Measurements from ENCODE around the gene NXT1.
A peak's percentile ranks its signal among the peaks of the same experiment; 100 is the strongest.

DNA sequence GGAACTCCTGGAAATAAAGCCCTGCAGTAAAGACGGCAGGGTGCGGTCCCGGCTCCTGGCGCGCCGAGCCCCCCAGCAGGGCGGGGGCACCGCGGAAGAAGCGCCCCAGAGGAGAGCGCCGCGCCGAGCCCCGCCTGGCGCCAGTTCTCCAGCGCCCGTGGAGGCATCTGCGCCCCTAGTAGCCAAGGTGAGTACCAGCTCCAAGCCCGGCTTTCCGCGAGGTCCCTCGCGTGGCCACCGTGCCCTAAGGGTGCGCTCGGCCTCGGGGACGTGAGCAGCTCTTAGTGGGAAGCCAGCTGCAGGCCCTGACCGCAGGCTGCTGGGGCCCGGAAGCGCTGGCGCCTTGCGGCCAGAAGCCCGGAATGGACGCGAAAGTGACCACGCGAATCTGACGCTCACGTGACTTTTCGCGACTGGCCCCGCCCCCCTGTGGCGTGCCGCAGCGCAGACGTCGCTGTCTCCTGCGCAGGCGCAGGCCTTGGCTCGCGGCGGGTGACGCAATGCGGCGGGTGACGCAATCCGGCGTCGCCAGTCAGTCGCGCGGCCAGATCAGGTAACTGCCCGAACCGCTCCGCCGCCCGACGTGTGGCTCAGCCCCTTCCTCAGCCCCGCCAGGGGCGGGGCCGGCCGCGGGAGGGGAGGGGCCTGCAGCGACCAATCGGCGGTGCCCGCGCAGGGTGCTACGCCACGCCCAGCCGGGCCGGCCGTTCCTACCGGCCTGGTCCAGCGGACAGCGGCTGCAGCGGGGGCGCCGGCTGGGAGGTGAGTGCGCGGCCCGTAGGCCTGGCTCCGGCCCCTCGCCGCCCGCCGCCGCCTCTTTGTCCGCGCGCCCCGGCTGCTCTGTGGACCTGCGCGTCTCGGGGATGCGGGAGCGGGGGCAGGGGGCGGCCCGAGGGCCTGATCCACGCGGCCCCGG lies 11.1 kb downstream of the NXT1 start, which contains the start of gene GZF1:
- TF ChIP-seq, protein P1, sequence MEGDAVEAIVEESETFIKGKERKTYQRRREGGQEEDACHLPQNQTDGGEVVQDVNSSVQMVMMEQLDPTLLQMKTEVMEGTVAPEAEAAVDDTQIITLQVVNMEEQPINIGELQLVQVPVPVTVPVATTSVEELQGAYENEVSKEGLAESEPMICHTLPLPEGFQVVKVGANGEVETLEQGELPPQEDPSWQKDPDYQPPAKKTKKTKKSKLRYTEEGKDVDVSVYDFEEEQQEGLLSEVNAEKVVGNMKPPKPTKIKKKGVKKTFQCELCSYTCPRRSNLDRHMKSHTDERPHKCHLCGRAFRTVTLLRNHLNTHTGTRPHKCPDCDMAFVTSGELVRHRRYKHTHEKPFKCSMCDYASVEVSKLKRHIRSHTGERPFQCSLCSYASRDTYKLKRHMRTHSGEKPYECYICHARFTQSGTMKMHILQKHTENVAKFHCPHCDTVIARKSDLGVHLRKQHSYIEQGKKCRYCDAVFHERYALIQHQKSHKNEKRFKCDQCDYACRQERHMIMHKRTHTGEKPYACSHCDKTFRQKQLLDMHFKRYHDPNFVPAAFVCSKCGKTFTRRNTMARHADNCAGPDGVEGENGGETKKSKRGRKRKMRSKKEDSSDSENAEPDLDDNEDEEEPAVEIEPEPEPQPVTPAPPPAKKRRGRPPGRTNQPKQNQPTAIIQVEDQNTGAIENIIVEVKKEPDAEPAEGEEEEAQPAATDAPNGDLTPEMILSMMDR (IDR thresholded peaks at IDR 0.05): no peak
- TF ChIP-seq POLR2A (IDR thresholded peaks at IDR 0.05): peak; percentile 97 to 98
